GM19324 (cell line): ENCODE data around the gene UVRAG.

ENCODE experiments used
- ATAC-seq: cut with Tn5 transposase; IDR thresholded peaks from one replicate; pipeline ENCODE4 v1.9.1; 2021; ENCODE audit warnings: mild to moderate bottlenecking, moderate library complexity; ENCODE audit not compliant: unreplicated experiment, low FRiP score

The UVRAG gene

GRCh38 chr11:76131142-76131541, 316.1 kb downstream of the UVRAG start:
- no peak for ATAC-seq

GRCh38 chr11:76131671-76132631, 316.9 kb downstream of the UVRAG start:
- no peak for ATAC-seq

- ATAC-seq: no peak
These were observed 319.2 kb downstream of the UVRAG start for GRCh38 chr11:76134239-76134638.

DNA sequence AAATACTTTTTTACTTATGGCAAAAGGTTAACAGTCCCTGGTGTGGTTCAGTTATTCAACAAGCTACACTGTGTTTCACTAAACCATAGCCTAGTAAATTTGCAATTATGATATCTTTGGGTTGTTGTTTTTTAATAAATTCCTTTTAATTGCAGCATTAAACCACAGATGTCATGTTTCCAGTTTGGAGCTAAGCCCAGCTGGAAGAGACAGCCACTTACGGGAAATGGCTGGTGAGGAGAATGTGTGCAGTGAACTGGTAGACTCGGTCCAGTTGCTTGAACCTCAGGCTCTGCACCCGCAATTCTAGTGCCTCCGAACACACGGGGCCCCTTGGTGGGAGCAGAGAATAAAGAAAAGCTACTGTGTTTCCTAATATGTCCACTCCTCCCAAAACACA, 320.5 kb downstream of the UVRAG start:
- ATAC-seq: no peak

- ATAC-seq: no peak
These were observed 324.3 kb downstream of the UVRAG start for GRCh38 chr11:76139314-76139713.

- no peak for ATAC-seq
These were observed 326.0 kb downstream of the UVRAG start for GRCh38 chr11:76140912-76141574.

GRCh38 chr11:76141901-76142588, 327.0 kb downstream of the UVRAG start:
- ATAC-seq: no peak

DNA sequence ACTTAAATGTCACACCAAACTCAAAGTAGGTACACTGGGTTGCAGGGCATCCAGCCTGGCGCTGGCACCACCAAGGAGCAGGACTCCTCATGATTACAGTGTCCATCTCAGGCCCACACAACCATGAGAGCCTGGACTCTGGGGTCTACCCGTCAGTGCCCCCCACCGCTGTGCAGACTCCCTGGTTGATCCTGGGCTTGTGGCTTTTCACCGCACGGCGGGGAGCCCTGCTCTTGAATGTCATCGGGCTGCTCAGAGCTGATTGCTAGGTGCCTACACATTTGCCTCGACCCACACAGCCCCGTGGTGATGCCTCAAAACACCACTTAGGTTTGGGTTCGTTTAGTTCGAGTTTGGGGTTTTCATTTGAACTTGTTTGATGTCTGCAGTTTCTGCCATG, 328.3 kb downstream of the UVRAG start:
- no peak for ATAC-seq

- no peak for ATAC-seq
These were observed 332.2 kb downstream of the UVRAG start for GRCh38 chr11:76147106-76147740.

DNA sequence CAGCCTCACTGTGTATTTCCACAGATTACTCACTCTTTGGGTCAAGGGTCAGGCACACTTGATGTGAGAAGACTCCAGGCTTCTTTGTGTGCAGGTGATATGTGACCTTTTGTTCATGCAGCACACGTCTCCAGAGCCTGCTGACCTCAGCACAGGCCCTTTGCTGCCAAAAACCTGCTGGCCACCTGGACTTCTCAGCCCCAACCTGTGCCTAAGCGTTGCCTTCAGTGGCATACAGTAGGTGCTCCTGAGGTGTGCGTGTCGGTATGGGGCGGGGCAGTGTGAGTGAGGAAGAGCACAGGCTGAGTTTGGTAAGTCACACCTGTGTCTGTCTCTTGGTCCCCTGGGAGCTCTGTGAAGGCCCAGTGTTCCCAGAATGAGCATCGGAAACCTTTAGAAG, 333.2 kb downstream of the UVRAG start:
- ATAC-seq: no peak

- ATAC-seq: no peak
These were observed 334.1 kb downstream of the UVRAG start for GRCh38 chr11:76148941-76149613.

GRCh38 chr11:76149713-76150112, 334.7 kb downstream of the UVRAG start:
- no peak for ATAC-seq

GRCh38 chr11:76150141-76150540, 335.1 kb downstream of the UVRAG start:
- ATAC-seq: no peak

DNA sequence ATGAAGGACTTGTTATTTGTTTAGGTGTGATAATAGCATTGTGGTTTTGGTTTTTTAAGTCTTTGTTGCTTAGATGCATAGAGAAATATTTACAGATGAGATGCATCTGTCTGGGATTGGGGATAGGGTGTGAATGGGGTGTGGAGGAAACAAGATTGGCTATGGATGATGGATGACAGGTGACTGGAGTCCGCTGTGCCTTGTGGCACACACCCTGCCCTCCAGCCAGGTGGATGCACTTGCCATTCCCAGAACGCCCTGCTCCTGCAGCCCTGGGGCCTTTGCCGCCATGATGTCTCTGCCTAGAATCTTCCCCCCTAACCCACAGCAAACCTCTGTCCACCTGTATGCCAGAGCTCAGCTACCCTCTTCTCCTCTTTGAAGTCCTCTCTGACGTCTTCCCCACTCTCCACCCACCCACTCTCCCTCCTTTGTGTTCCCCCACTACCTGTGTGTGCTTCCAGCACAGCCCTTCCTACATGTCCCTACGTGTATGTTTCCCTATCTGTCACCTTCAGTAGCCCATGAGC, 336.6 kb downstream of the UVRAG start:
- no peak for ATAC-seq

- no peak for ATAC-seq
These were observed 337.2 kb downstream of the UVRAG start for GRCh38 chr11:76152086-76152681.

DNA sequence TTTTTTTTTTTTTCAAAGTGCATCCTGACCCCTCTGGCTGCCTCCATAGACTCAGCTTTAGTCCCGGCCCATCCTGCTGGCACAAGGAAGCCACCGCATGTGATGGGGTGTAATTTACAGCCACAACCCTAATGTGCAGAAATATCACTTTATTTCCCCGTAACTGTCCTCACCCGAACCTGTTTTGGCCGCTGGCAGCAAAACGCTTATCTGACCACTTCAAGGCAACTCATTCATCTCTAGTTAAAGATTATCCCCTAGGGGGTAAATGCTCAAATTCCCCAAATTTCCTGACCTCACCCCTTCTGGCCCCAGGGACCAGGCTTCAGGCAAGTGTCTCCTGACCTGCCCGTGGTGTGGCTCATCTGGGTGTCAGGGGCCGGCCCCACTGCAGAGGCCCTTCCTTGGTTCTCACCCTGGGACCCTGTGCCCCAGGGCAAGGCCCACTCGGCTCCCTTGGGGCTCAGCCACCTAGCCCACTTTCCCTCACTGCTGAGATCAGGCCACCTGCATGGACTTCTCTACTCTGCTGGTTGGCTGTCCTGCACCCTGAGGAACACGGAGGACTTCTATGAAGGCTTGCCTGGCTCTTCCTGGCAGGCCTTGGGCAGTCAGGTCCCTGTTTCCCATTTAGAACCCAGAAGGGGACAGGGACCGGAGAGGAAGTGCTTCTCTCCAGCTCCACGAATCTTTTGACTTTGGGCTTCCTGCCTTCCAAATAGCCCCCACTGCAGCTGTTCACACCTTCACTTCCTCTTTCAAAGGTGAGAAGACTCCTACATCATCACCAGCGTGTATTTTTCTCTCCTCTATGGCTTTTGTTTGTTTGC, 337.9 kb downstream of the UVRAG start:
- ATAC-seq: no peak

- no peak for ATAC-seq
These were observed 338.5 kb downstream of the UVRAG start for GRCh38 chr11:76153571-76153923.

DNA sequence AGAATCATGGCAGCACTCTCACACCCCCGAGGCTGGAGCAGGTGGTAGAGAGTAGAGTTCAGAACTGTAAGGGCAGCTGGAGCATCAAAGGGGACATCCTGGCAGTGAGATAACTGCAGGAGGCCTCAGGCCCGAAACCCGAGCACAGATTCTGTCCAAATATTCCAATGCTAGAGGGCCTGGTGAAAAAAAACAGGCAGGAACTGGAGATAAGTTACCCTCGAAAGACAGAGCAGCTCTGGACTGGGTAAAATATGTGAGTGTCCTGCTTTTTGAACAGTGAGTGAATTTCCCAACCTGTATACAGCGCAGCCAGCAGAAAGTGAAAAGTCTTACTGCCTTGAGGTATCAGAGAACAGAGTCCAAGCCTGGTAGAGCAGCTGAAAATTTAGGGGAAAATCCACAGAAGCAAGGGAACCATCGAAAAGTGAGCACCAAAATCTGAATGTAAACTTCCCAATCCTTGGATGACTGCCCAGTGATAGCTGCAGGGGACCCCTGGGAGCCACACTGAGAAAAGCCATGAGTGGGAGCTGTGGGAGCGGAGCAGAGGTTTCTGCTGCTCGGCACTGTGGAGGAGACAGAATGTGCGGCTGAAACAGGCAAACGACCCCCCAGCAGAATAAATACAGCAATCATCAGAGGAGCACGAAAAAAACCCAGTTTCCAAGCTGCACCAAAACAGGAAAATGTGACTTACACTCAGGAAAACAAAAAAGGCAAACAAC, 340.7 kb downstream of the UVRAG start:
- ATAC-seq: no peak
